B cell (primary cell): ENCODE measurements around the gene PITPNM1. TPM values are rescaled to one million over a fixed set of nuclear protein-coding genes. Genes with fewer than 3 reads are reported as not detected.

Experiments
- ATAC-seq: fragments of 200-7000 bp; cut with Tn5 transposase; one replicate; pipeline ENCODE4 v1.10.0; 2021; ENCODE audit warnings: low read depth, mild to moderate bottlenecking, moderate number of reproducible peaks, moderate library complexity
- CTCF ChIA-PET: fragments of 350-600 bp; sonication (Branson Sonifier 250); formaldehyde crosslinking; loops from one replicate; lab custom pipeline; 2021; ENCODE audit warnings: antibody characterized with exemption, inconsistent platforms; lab: Charles Lee
- POLR2A ChIA-PET: fragments of 350-600 bp; sonication (Branson Sonifier 250); formaldehyde crosslinking; loops from one replicate; lab custom pipeline; 2021; ENCODE audit warnings: antibody characterized with exemption; lab: Charles Lee
- DNase-seq: peaks from one replicate; pipeline ENCODE4 v3.0.0; 2013
- H2AFZ ChIP-seq: 2 replicates; pipeline ENCODE4 v1.6.1; 2012; ENCODE audit warnings: mild to moderate bottlenecking, low read depth, low read length; ENCODE audit not compliant: insufficient read depth, poor library complexity, severe bottlenecking
- H3K27ac ChIP-seq, 2 donors: 1 replicate in 1 of 2; 2 replicates in 1 of 2; pipeline ENCODE4 v1.5.1; 2012 to 2013; ENCODE audit warnings: low read length in 2 of 2, mild to moderate bottlenecking in 2 of 2, moderate library complexity in 1 of 2
- H3K27me3 ChIP-seq, 4 experiments: fragments of 200-600 bp in 1 of 4; sonication (generic) in 1 of 4; replicated peaks in 1 of 4; 1 replicate in 2 of 4; 2 replicates in 2 of 4; pipeline versions ENCODE4 v1.6.1 to v1.7.0; 2013 to 2016; ENCODE audit warnings: low read length in 3 of 4, mild to moderate bottlenecking in 2 of 4, mixed read lengths in 1 of 4, moderate library complexity in 1 of 4; ENCODE audit not compliant: insufficient read depth in 4 of 4, control insufficient read depth in 3 of 4; ENCODE audit errors: control extremely low read depth in 1 of 4
- H3K36me3 ChIP-seq, 2 experiments: replicated peaks in 1 of 2; 1 replicate in 1 of 2; 2 replicates in 1 of 2; pipeline versions ENCODE4 v1.6.1 to v1.7.1; 2013; ENCODE audit warnings: low read length in 1 of 2; ENCODE audit not compliant: insufficient read depth in 2 of 2, control insufficient read depth in 1 of 2; ENCODE audit errors: control extremely low read depth in 1 of 2, extremely low read depth in 1 of 2
- H3K4me1 ChIP-seq, 2 donors: fragments of 200-600 bp in 1 of 2; sonication (generic) in 1 of 2; 1 replicate in 1 of 2; 2 replicates in 1 of 2; pipeline versions ENCODE4 v1.5.1 to v1.6.1; 2013 to 2017; ENCODE audit warnings: low read length in 2 of 2; ENCODE audit not compliant: control insufficient read depth in 2 of 2, insufficient read depth in 2 of 2
- H3K4me2 ChIP-seq: replicated peaks from 2 replicates; pipeline ENCODE3; 2012; ENCODE audit warnings: mild to moderate bottlenecking, low read depth, low read length; ENCODE audit not compliant: poor library complexity, severe bottlenecking
- H3K4me3 ChIP-seq, 5 experiments: fragments of 200-600 bp in 1 of 5; sonication (generic) in 1 of 5; 1 replicate in 3 of 5; 2 replicates in 2 of 5; pipeline versions ENCODE4 v1.5.1 to v1.7.0; 2011 to 2016; ENCODE audit warnings: low read length in 4 of 5, mild to moderate bottlenecking in 4 of 5, low read depth in 2 of 5, control low read depth in 1 of 5, moderate library complexity in 1 of 5; ENCODE audit not compliant: insufficient read depth in 1 of 5; ENCODE audit errors: control extremely low read depth in 1 of 5, extremely low read depth in 1 of 5
- H3K79me2 ChIP-seq: fragments of 200-600 bp; sonication (generic); one replicate; pipeline ENCODE4 v1.6.0; 2016; ENCODE audit warnings: low read length; ENCODE audit not compliant: control insufficient read depth, insufficient read depth
- H3K9ac ChIP-seq: fragments of 200-600 bp; sonication (generic); 2 replicates; pipeline ENCODE4 v1.6.1; 2017; ENCODE audit warnings: mild to moderate bottlenecking, low read length, moderate library complexity
- H3K9me3 ChIP-seq, 3 donors: one replicate each; pipeline versions ENCODE4 v1.6.1 to v1.7.1; 2013; ENCODE audit warnings: low read length in 2 of 3; ENCODE audit not compliant: control insufficient read depth in 2 of 3, insufficient read depth in 1 of 3; ENCODE audit errors: control extremely low read depth in 1 of 3
- H4K20me1 ChIP-seq: 2 replicates; pipeline ENCODE4 v1.6.0; 2012; ENCODE audit warnings: mild to moderate bottlenecking, low read length; ENCODE audit not compliant: insufficient read depth, control insufficient read depth, poor library complexity, severe bottlenecking
- H3K27ac Mint-ChIP-seq: one replicate; pipeline ENCODE4 v1.8.0; 2021; ENCODE audit warnings: mixed read lengths
- H3K27me3 Mint-ChIP-seq: one replicate; pipeline ENCODE4 v1.8.0; 2021; ENCODE audit warnings: mixed read lengths
- H3K4me1 Mint-ChIP-seq: one replicate; pipeline ENCODE4 v1.8.0; 2021; ENCODE audit warnings: mixed read lengths
- H3K4me3 Mint-ChIP-seq: one replicate; pipeline ENCODE4 v1.8.0; 2021; ENCODE audit warnings: mixed read lengths
- H3K9me3 Mint-ChIP-seq: one replicate; pipeline ENCODE4 v1.8.0; 2022; ENCODE audit warnings: mixed read lengths; ENCODE audit not compliant: insufficient read depth
- CTCF ChIP-seq: fragments of 200-600 bp; IDR thresholded peaks from one replicate; pipeline ENCODE4 v1.8.0; 2022; ENCODE audit warnings: antibody characterized with exemption, mild to moderate bottlenecking
- EZH2 ChIP-seq: IDR thresholded peaks from 2 replicates; pipeline ENCODE4 v1.6.1; 2012; ENCODE audit warnings: borderline replicate concordance, low read depth, mild to moderate bottlenecking, moderate library complexity, low read length; ENCODE audit not compliant: insufficient read depth, poor library complexity, severe bottlenecking
- WGBS: methylation state at CpG from one replicate; pipeline ENCODE4 v1.1.5; 2013; ENCODE audit warnings: missing lambda C conversion rate; ENCODE audit not compliant: insufficient coverage; 5-methylcytosine and 5-hydroxymethylcytosine counted together
- intact Hi-C: fragments of 100-400 bp; cut with micrococcal nuclease; formaldehyde crosslinking; loops from one replicate; pipeline ENCODE4 v1.10.0; 2022
- polyA plus RNA-seq: library from polyadenylated mRNA; depleted of rRNA; stranded (reverse); fragments of >200 nt; gene quantifications from 2 replicates; pipeline ENCODE4 v1.2.3, GENCODE V29; 2012
- total RNA-seq, 2 donors: library from RNA; stranded (reverse); fragments of 120-200 nt in 1 of 2; gene quantifications; 1 replicate in 1 of 2; 2 replicates in 1 of 2; pipeline versions ENCODE4 v1.2.3 to v1.2.4, GENCODE V29; 2013 to 2022

Gene PITPNM1
- total and polyA plus RNA-seq, 2 donors (not counting 1 experiment from before 2014, with no cell fraction given), result 152 to 166 TPM

- peak overlapping the region; percentile 60 for H3K27ac Mint-ChIP-seq
- no peaks in the 10 kb centered on the region for H3K27me3 Mint-ChIP-seq
- Histone ChIP-seq H4K20me1 (no peaks in the 10 kb centered on the region), H3K79me2 (peaks cover 44% of the 10 kb centered on the region), H3K4me2 (peak overlapping the region; percentile 18), H3K4me1 (peaks cover 70 to 88% of the 10 kb centered on the region in 2 donors), H3K4me3 (no peak overlapping the region), H3K36me3 (no peaks in the 10 kb centered on the region), H2AFZ (no peak overlapping the region), H3K27me3 (no peaks in the 10 kb centered on the region), H3K27ac (no peak overlapping the region), H3K9me3 (no peaks in the 10 kb centered on the region), H3K9ac (no peak overlapping the region)
- no peak for TF ChIP-seq EZH2
- no peak for TF ChIP-seq CTCF
- ChIA-PET POLR2A (interaction anchor here (0.7 to 9.6 kb wide), 10 partner anchors 10 to 48 kb away, joined by 3 to 110 read pairs (median 4); partner anchors contain the start of genes PPP1CA, PTPRCAP and TMEM134), CTCF (interaction anchor here (1.5 to 6.8 kb wide), 3 partner anchors 10 to 13 kb away, joined by 3 to 43 read pairs (median 8); partner anchors contain the start of gene PTPRCAP)
- peaks cover 64% of the 10 kb centered on the region for H3K4me1 Mint-ChIP-seq
- peak overlapping the region; percentile 33 for H3K4me3 Mint-ChIP-seq
- no peaks in the 10 kb centered on the region for H3K9me3 Mint-ChIP-seq
- ATAC-seq (no peak), DNase-seq (no peak)
- intact Hi-C loops, result no loop called here
- WGBS, result 54% methylated on average over 9 of the region's 9 CpGs
Observed at GRCh38 chr11:67449116-67449844, 55.9 kb downstream of the PITPNM1 start.

GRCh38 chr11:67448220-67448609, 56.9 kb downstream of the PITPNM1 start:
- WGBS, result 98% methylated on average over 7 of the region's 7 CpGs
- CTCF ChIA-PET, result interaction anchor here (3.6 to 6.8 kb wide), 2 partner anchors 11 kb away, joined by 8 to 43 read pairs; partner anchors contain the start of gene PTPRCAP
- Histone ChIP-seq H3K79me2 (peaks cover 38% of the 10 kb centered on the region), H3K27ac (peak overlapping the region in 1 of 2 donors; percentile 25), H3K4me3 (no peak overlapping the region), H3K4me2 (no peak overlapping the region), H3K9ac (no peak overlapping the region), H2AFZ (no peak overlapping the region), H3K36me3 (no peaks in the 10 kb centered on the region), H4K20me1 (no peaks in the 10 kb centered on the region), H3K9me3 (no peaks in the 10 kb centered on the region), H3K27me3 (no peaks in the 10 kb centered on the region), H3K4me1 (peaks cover 67 to 88% of the 10 kb centered on the region in 2 donors)
- ATAC-seq (no peak), DNase-seq (no peak)
- Mint-ChIP-seq H3K27ac (peak overlapping the region; percentile 81), H3K9me3 (no peaks in the 10 kb centered on the region), H3K4me3 (peak overlapping the region; percentile 35), H3K27me3 (no peaks in the 10 kb centered on the region), H3K4me1 (peaks cover 70% of the 10 kb centered on the region)
- intact Hi-C loops, result no loop called here
- POLR2A ChIA-PET, result interaction anchor here (0.6 to 9.6 kb wide), 6 partner anchors 11 to 46 kb away, joined by 3 to 110 read pairs (median 4); partner anchors contain the start of genes PPP1CA and PTPRCAP
- no peak for TF ChIP-seq CTCF
- TF ChIP-seq EZH2, result no peak
